DMS153 treated with DMSO at 0.1 percent for 48 hours (cell line): ENCODE measurements around the gene SH3RF1.

Experiments used
- DNase-seq: peaks from one replicate; lab custom pipeline; 2025; ENCODE audit not compliant: unreplicated experiment; lab: John Stamatoyannopoulos, UW

Gene SH3RF1

DNA sequence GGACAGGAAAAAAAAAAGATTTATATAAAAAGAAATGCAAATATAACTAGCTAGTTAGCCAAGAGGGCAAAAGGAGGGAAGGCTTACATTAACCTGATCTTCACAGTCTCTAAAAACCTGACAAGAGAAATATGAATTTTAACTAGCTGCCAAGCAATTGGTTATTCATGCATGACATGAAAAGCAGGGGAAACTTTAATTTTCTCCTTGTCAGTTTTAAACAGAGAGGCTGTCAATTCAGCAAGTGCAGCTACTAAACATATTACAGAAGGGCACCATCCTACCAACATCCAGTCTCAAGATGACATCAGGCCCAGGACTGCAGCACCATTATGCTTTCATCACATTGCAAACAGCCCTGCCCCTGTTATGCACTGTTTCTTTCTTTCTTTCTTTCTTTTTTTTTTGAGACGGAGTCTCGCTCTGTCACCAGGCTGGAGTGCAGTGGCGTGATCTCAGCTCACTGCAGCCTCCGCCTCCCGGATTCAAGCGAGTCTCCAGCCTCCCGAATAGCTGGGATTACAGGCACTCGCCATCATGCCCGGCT is 221.8 kb downstream of the SH3RF1 start:
- no peak for DNase-seq

DNA sequence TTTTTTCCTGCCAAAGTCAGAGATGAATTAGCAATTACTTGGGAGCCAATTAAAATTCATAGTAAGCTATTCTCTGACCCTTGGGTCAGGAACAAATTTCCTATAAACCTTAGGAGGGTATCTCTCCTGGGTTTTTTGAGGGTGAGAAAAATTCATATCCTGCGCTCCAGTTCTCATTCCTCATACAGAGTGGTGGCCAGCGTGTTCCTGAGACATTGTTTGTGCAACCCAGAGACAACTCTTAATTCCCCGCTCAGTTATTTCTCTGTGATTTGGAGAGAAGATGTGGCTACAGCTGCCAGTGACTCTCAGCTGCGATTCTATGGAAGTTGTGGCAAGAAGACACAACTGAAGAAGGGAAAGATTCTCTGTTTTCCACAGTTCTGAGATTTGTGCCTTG is 222.8 kb downstream of the SH3RF1 start:
- DNase-seq, result no peak

DNA sequence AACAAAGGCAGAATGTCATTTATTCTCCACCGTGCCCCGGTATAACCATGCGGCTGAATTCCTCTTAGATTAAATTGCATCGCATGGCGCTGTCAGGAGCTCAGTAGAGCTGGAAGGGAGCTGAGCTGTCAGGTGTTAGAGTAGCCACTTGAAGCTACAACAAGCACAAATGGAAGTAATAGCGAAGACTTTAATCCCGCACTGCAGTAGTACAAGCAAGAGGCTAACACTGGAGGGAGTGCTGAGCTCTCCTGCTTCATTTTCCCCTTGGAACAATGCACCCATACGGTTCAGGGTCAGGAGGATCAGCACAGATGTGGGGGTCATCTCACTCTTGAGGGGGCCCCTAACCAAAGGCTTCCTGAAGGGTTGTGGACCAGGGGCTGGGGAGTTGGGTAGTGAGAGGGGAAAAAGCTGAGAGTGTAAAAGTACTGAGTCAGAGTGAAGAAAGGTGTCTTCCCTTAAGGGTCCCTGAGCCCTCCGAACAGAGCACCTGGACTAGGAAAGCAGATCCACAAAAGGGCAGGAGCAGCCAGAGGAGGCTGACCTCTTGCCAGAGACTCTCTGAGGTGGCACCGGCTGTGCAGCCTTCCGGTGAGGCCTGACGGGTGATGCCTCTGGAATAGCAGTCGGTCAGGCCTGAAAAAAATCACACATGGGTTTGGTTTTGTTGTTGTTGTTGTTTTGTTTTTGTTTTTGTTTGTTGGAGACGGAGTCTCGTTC is 224.7 kb downstream of the SH3RF1 start:
- DNase-seq, result no peak

DNA sequence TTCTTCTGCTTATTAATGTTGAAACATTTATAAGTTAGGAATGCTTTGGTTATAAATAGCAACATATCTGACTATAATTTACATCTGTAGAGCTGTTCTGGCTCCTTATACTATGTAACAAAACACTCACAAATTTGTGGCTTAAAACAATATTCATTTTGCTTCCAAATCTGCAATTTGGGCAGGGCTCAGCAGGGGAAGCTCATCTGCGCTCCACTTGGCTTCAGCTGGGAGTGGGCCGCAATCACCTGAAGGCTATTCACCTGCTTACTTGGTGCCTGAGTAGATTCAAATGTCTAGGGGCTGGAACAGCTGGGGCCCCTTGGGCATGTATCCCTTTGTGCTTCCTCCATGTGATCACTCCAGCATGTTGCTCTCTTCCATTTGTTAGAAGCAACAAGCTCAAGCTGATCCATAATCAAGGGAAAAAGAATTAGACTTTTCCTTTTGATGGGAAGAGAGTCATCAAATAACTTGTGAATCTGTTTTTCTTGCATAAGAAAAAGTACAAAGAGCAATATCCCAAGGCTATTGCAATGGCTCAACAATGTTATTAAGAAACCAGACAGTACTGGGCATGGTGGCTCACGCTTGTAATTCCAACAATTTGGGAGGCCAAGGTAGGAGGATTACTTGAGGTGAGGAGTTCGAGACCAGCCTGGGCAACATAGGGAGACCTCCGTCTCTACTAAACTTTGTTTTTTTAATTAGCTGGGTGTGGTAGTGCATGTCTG is 225.9 kb downstream of the SH3RF1 start:
- DNase-seq, result no peak
